OCI-LY1 (cell line): ENCODE data around the gene EMP3.

Experiments used
- H2AFZ ChIP-seq: fragments of 200-600 bp; sonication (generic), shearing (Covaris generic); 2 replicates; pipeline ENCODE4 v1.6.0; 2014; ENCODE audit warnings: antibody characterized with exemption, mild to moderate bottlenecking, low read length
- H3F3A ChIP-seq: fragments of 200-600 bp; sonication (generic), shearing (Covaris generic); 2 replicates; pipeline ENCODE4 v1.6.0; 2014; ENCODE audit warnings: mild to moderate bottlenecking, antibody characterized with exemption, low read length, moderate library complexity; ENCODE audit not compliant: insufficient read depth
- H3K27ac ChIP-seq: fragments of 200-600 bp; sonication (generic); 2 replicates; pipeline ENCODE4 v1.5.1; 2014; ENCODE audit warnings: low read length, mixed run types, mild to moderate bottlenecking, low read depth; ENCODE audit not compliant: poor library complexity, severe bottlenecking
- H3K27me3 ChIP-seq: fragments of 200-600 bp; sonication (generic); 2 replicates; pipeline ENCODE4 v1.6.0; 2014; ENCODE audit warnings: antibody characterized with exemption, mild to moderate bottlenecking, low read length, moderate library complexity; ENCODE audit not compliant: insufficient read depth
- H3K36me3 ChIP-seq: fragments of 200-600 bp; sonication (generic); 2 replicates; pipeline ENCODE4 v1.6.1; 2014; ENCODE audit warnings: mild to moderate bottlenecking, antibody characterized with exemption, low read length, moderate library complexity, mixed read lengths; ENCODE audit not compliant: insufficient read depth
- H3K4me1 ChIP-seq: fragments of 200-600 bp; sonication (generic); 2 replicates; pipeline ENCODE4 v1.5.1; 2014; ENCODE audit warnings: mild to moderate bottlenecking, low read length, moderate library complexity; ENCODE audit not compliant: insufficient read depth, severe bottlenecking
- H3K4me2 ChIP-seq: fragments of 200-600 bp; sonication (generic), shearing (Covaris generic); 2 replicates; pipeline ENCODE4 v1.6.1; 2014; ENCODE audit warnings: low read length
- H3K4me3 ChIP-seq: fragments of 200-600 bp; sonication (generic); 2 replicates; pipeline ENCODE4 v1.5.1; 2014; ENCODE audit warnings: low read length, low read depth, mild to moderate bottlenecking, mixed read lengths; ENCODE audit not compliant: poor library complexity, severe bottlenecking
- H3K79me2 ChIP-seq: fragments of 200-600 bp; shearing (Covaris generic); 2 replicates; pipeline ENCODE4 v1.6.1; 2016; ENCODE audit warnings: mixed run types, low read length, mixed read lengths; ENCODE audit not compliant: insufficient read depth
- H3K9ac ChIP-seq: fragments of 200-600 bp; sonication (generic), shearing (Covaris generic); 2 replicates; pipeline ENCODE4 v1.6.1; 2014; ENCODE audit warnings: mild to moderate bottlenecking, low read length, mixed read lengths
- H3K9me2 ChIP-seq: fragments of 200-600 bp; sonication (generic), shearing (Covaris generic); 2 replicates; pipeline ENCODE4 v1.6.1; 2014; ENCODE audit warnings: low read depth, mild to moderate bottlenecking, low read length, mixed read lengths
- H3K9me3 ChIP-seq: fragments of 200-600 bp; shearing (Covaris generic); 2 replicates; pipeline ENCODE4 v1.6.1; 2014; ENCODE audit warnings: low read length, mixed read lengths
- H4K20me1 ChIP-seq: fragments of 200-600 bp; sonication (generic), shearing (Covaris generic); 2 replicates; pipeline ENCODE4 v1.6.0; 2016; ENCODE audit warnings: mild to moderate bottlenecking, low read length; ENCODE audit not compliant: insufficient read depth
- EZH2 ChIP-seq: fragments of 200-600 bp; sonication (generic), shearing (Covaris generic); IDR thresholded peaks from 2 replicates; pipeline ENCODE4 v1.8.0; 2017; ENCODE audit warnings: borderline replicate concordance, mixed run types, mild to moderate bottlenecking, antibody characterized with exemption, low read length, moderate library complexity, mixed read lengths
- TF ChIP-seq, protein P1 (sequence below): fragments of 200-600 bp; sonication (generic), shearing (Covaris generic); IDR thresholded peaks from 2 replicates; pipeline ENCODE4 v1.5.1; 2017; ENCODE audit warnings: mild to moderate bottlenecking, antibody characterized with exemption, low read length, moderate library complexity, mixed read lengths

Gene EMP3

GRCh38 chr19:48355365-48355954 is 30.1 kb downstream of the EMP3 start:
- Histone ChIP-seq H2AFZ (no peak overlapping the region), H3K27ac (no peak overlapping the region), H3K4me2 (no peak overlapping the region), H3F3A (no peaks in the 10 kb centered on the region), H3K4me1 (no peaks in the 10 kb centered on the region), H3K9ac (no peak overlapping the region), H3K9me3 (no peaks in the 10 kb centered on the region), H3K36me3 (no peaks in the 10 kb centered on the region), H3K4me3 (no peak overlapping the region), H3K79me2 (no peaks in the 10 kb centered on the region), H3K9me2 (no peaks in the 10 kb centered on the region), H3K27me3 (no peaks in the 10 kb centered on the region), H4K20me1 (no peaks in the 10 kb centered on the region)
- TF ChIP-seq, protein P1, sequence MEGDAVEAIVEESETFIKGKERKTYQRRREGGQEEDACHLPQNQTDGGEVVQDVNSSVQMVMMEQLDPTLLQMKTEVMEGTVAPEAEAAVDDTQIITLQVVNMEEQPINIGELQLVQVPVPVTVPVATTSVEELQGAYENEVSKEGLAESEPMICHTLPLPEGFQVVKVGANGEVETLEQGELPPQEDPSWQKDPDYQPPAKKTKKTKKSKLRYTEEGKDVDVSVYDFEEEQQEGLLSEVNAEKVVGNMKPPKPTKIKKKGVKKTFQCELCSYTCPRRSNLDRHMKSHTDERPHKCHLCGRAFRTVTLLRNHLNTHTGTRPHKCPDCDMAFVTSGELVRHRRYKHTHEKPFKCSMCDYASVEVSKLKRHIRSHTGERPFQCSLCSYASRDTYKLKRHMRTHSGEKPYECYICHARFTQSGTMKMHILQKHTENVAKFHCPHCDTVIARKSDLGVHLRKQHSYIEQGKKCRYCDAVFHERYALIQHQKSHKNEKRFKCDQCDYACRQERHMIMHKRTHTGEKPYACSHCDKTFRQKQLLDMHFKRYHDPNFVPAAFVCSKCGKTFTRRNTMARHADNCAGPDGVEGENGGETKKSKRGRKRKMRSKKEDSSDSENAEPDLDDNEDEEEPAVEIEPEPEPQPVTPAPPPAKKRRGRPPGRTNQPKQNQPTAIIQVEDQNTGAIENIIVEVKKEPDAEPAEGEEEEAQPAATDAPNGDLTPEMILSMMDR, result no peak

GRCh38 chr19:48359123-48359522 is 33.8 kb downstream of the EMP3 start:
- Histone ChIP-seq H3K4me3 (no peak overlapping the region), H3K4me1 (peaks cover 10% of the 10 kb centered on the region), H3K4me2 (no peak overlapping the region), H3K9ac (no peak overlapping the region), H2AFZ (no peak overlapping the region), H3K27ac (no peak overlapping the region), H4K20me1 (no peaks in the 10 kb centered on the region), H3K27me3 (no peaks in the 10 kb centered on the region), H3K36me3 (no peaks in the 10 kb centered on the region), H3K9me3 (no peaks in the 10 kb centered on the region), H3K79me2 (no peaks in the 10 kb centered on the region), H3F3A (no peaks in the 10 kb centered on the region), H3K9me2 (no peaks in the 10 kb centered on the region)
- TF ChIP-seq, protein P1, result no peak
- TF ChIP-seq EZH2, result no peak

DNA sequence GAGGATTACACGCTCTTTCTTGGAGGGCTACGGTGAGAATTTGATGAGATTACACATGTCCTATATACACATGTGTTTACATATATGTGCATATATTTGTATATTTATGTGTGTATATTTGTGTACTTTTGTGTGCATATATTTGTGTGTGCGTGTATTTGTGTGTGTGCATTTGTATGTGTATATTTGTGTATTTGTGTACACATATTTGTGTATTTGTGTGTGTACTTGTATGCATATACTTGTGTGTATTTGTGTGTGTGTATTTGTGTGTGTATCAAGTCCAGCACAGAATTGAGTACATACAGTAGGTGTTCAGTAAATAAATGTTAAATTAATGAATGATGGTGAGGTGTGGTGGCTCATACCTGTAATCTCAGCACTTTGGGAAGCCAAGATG is 36.6 kb downstream of the EMP3 start:
- Histone ChIP-seq H3K36me3 (no peaks in the 10 kb centered on the region), H3K9me2 (no peaks in the 10 kb centered on the region), H3F3A (no peaks in the 10 kb centered on the region), H3K27ac (no peak overlapping the region), H3K27me3 (no peaks in the 10 kb centered on the region), H3K4me2 (no peak overlapping the region), H3K79me2 (no peaks in the 10 kb centered on the region), H3K9me3 (no peaks in the 10 kb centered on the region), H3K4me3 (no peak overlapping the region), H4K20me1 (no peaks in the 10 kb centered on the region), H3K9ac (no peak overlapping the region), H3K4me1 (peaks cover 16% of the 10 kb centered on the region), H2AFZ (no peak overlapping the region)
- TF ChIP-seq, protein P1, result no peak
- no peak for TF ChIP-seq EZH2
